GM21737 (cell line): ENCODE results near the gene BMP2.

ENCODE experiments used
- ATAC-seq: cut with Tn5 transposase; IDR thresholded peaks from one replicate; pipeline ENCODE4 v1.9.1; 2021; ENCODE audit warnings: mild to moderate bottlenecking, moderate library complexity; ENCODE audit not compliant: unreplicated experiment

Gene BMP2

GRCh38 chr20:6828794-6829423 is 61.4 kb downstream of the BMP2 start:
- ATAC-seq = peak; percentile 92

DNA sequence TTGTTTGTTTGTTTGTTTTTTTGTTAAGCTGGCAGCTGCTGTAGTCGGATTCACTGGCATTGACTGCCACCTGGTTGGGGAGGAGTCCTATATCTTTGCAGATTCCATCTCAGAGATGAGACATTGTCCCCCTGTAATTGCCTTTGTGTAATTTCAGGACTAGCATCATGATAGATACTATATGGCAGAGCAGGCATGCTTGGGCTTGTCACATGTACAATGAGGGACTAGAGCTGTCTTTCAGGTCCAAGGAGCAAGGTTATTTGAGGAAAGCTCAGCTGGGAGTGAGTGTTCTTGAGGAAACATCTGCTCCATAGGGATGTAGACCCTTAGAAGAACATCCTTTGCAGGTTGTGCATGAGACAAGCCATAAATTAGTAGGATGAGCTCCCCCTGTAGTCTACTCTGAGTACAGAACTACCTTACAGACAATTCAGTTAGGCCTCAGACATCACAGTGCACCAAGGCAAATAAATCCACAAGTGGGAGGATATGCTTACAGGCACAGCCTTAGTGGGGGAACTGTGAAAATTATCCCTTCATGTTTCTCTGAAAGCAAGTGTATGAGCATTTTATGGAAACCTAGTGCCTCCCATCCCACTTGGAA is 62.1 kb downstream of the BMP2 start:
- ATAC-seq = no peak
